ENCODE measurements around the gene HK3.
A peak's percentile ranks its signal among the peaks of the same experiment; 100 is the strongest.

Gene HK3

GRCh38 chr5:176847726-176848290 lies 51.3 kb downstream of the HK3 start:
- DNase-seq = no peak

GRCh38 chr5:176847148-176847547 lies 52.0 kb downstream of the HK3 start:
- DNase-seq = no peak

- DNase-seq = no peak
Observed at GRCh38 chr5:176846335-176847140, 52.6 kb downstream of the HK3 start.

GRCh38 chr5:176845392-176845713 lies 53.8 kb downstream of the HK3 start:
- DNase-seq = no peak

GRCh38 chr5:176844706-176845391 lies 54.3 kb downstream of the HK3 start:
- no peak for DNase-seq

GRCh38 chr5:176844281-176844680 lies 54.9 kb downstream of the HK3 start:
- no peak for DNase-seq

GRCh38 chr5:176843673-176844072 lies 55.5 kb downstream of the HK3 start:
- no peak for DNase-seq

GRCh38 chr5:176837707-176838115 lies 61.4 kb downstream of the HK3 start:
- peak; percentile 65 for DNase-seq

- DNase-seq = no peak
Observed at GRCh38 chr5:176836811-176837706, 62.1 kb downstream of the HK3 start.

- no peak for DNase-seq
Observed at GRCh38 chr5:176835918-176836317, 63.2 kb downstream of the HK3 start.

- DNase-seq = no peak
Observed at GRCh38 chr5:176833286-176833685, 65.9 kb downstream of the HK3 start.

- DNase-seq = no peak
Observed at GRCh38 chr5:176832162-176832561, 67.0 kb downstream of the HK3 start.

- DNase-seq = no peak
Observed at GRCh38 chr5:176831425-176831824, 67.7 kb downstream of the HK3 start.

- no peak for DNase-seq
Observed at GRCh38 chr5:176830995-176831423, 68.1 kb downstream of the HK3 start.
